Measurements from ENCODE around the gene DEAF1. TPM values are rescaled to one million over a fixed set of nuclear protein-coding genes. Genes with fewer than 3 reads are reported as not detected.
A peak's percentile ranks its signal among the peaks of the same experiment; 100 is the strongest.

DEAF1 gene
- total RNA-seq, 6 experiments from 2014 or later: 11.3 to 17.9 (median 14.0) TPM

GRCh38 chr11:614623-615503, 80.2 kb downstream of the DEAF1 start:
- ATAC-seq (peak; percentile 9 to 43 (median 38)), DNase-seq (peak; percentile 79 to 92 (median 90))
- peaks cover 0 to 57% (median 27%) of the 10 kb centered on the region in 4 donors for H3K4me1 ChIP-seq
- peak overlapping the region; percentile 82 to 92 (median 85) for H3K27ac ChIP-seq
- H3K9me3 ChIP-seq: no peaks in the 10 kb centered on the region
- no peaks in the 10 kb centered on the region for H3K27me3 ChIP-seq
- peak overlapping the region; percentile 63 to 73 (median 65) for H3K4me3 ChIP-seq
- intact Hi-C loops (cut with DNase I): loop anchor here in 1 of 2 donors (5.0 kb wide), 1 partner anchor 58 kb away; no protein-coding TSS in a partner anchor
- peaks cover 0 to 32% (median 18%) of the 10 kb centered on the region in 4 donors for H3K36me3 ChIP-seq
- TF ChIP-seq CTCF (IDR thresholded peaks at IDR 0.05) (no peak), POLR2A (IDR thresholded peaks at IDR 0.05) (no peak)
- WGBS (ENCODE audit: insufficient coverage, low coverage, low lambda C conversion rate, missing lambda C conversion rate): 6% methylated on average over 12 of the region's 68 CpGs

GRCh38 chr11:614021-614622, 80.9 kb downstream of the DEAF1 start:
- H3K4me3 ChIP-seq: peak overlapping the region; percentile 63 to 73 (median 65)
- TF ChIP-seq CTCF (IDR thresholded peaks at IDR 0.05) (no peak), POLR2A (IDR thresholded peaks at IDR 0.05) (no peak)
- no peaks in the 10 kb centered on the region for H3K9me3 ChIP-seq
- H3K27ac ChIP-seq: peak overlapping the region in 2 of 3 donors; percentile 85 to 92
- peaks cover 0 to 57% (median 27%) of the 10 kb centered on the region in 4 donors for H3K4me1 ChIP-seq
- DNase-seq (peak in 2 of 3 donors; percentile 60 to 61), ATAC-seq (no peak)
- H3K27me3 ChIP-seq: no peaks in the 10 kb centered on the region
- peaks cover 0 to 36% (median 21%) of the 10 kb centered on the region in 4 donors for H3K36me3 ChIP-seq
- intact Hi-C loops (cut with DNase I): loop anchor here in 1 of 2 donors (5.0 kb wide), 1 partner anchor 57 kb away; no protein-coding TSS in a partner anchor
- 28% methylated on average over 3 of the region's 14 CpGs for WGBS (ENCODE audit: insufficient coverage, low coverage, low lambda C conversion rate, missing lambda C conversion rate)

DNA sequence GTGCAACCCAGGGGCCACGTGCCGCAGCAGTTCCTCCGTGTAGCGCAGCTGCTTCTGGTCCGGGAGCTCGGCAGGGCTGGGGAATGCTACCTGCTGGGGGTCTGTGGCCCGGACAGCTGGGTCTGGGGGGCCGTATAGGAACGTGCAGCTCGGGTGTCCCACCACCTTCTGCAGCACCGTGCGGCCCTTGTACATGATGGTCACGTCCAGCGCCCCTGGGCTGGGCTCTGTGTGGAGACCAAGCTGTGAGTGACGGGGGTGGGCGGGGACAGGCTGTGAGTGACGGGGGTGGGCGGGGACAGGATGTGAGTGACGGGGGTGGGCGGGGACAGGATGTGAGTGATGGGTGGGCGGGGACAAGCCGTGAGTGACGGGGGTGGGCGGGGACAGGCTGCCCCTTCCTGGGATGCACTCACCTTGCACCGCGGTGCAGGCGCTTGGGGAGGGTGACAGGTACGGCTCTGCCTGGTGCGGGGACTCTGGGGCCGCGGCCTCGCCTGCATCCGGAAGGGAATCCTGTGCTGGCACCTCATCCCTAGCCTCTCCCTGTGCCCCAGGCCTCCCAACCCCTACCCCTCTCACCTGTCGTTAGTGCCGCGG, 81.6 kb downstream of the DEAF1 start:
- peak; percentile 2 to 34 (median 17) for ATAC-seq
- Histone ChIP-seq H3K27me3 (no peaks in the 10 kb centered on the region), H3K9me3 (no peaks in the 10 kb centered on the region), H3K36me3 (peaks cover under 1 to 43% (median 24%) of the 10 kb centered on the region in 4 donors), H3K4me1 (peaks cover 0 to 57% (median 27%) of the 10 kb centered on the region in 4 donors), H3K27ac (peak overlapping the region in 1 of 3 donors; percentile 85), H3K4me3 (peak overlapping the region in 1 of 3 donors; percentile 73)
- TF ChIP-seq POLR2A (IDR thresholded peaks at IDR 0.05) (peak; percentile 42), CTCF (IDR thresholded peaks at IDR 0.05) (no peak)
- 20% methylated on average over 1 of the region's 36 CpGs for WGBS (ENCODE audit: insufficient coverage, low coverage, low lambda C conversion rate, missing lambda C conversion rate)
- peak; percentile 83 to 89 (median 88) for DNase-seq
- intact Hi-C loops (cut with DNase I): loop anchor here in 1 of 2 donors (5.0 kb wide), 1 partner anchor 56 kb away; no protein-coding TSS in a partner anchor

DNA sequence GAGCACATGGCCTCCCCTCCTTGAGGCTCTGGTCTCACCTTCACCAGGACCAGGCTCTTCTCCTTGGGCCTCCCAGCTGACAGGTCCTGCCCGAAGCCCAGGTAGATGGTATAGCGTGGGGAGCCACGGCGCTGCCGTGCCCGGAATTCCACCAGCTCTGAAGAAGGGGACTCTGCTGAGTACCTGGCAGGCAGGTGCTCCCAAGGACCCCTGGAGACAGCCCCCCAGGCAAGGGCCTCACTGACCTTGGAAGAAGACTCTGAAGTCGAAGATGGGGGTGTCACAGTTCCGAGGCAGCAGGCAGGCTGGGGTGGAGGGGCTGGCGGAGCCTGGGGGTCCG, 82.1 kb downstream of the DEAF1 start:
- Histone ChIP-seq H3K4me3 (no peak overlapping the region), H3K36me3 (peaks cover 6 to 48% (median 26%) of the 10 kb centered on the region in 4 donors), H3K27ac (peak overlapping the region in 1 of 3 donors; percentile 53), H3K4me1 (peaks cover 0 to 57% (median 28%) of the 10 kb centered on the region in 4 donors), H3K9me3 (no peaks in the 10 kb centered on the region), H3K27me3 (no peaks in the 10 kb centered on the region)
- DNase-seq (no peak), ATAC-seq (no peak)
- intact Hi-C loops (cut with DNase I): loop anchor here in 1 of 2 donors (5.0 kb wide), 1 partner anchor 56 kb away; no protein-coding TSS in a partner anchor
- no CpG with 5 or more reads among the region's 10 CpGs for WGBS (ENCODE audit: insufficient coverage, low coverage, low lambda C conversion rate, missing lambda C conversion rate)
- TF ChIP-seq CTCF (IDR thresholded peaks at IDR 0.05): no peak
- TF ChIP-seq POLR2A (IDR thresholded peaks at IDR 0.05): no peak

Data from right lobe of liver (tissue), 6 donors.